AG09319 (cell line): ENCODE data around the gene ZSCAN10.
"Not testable (repeated sequence)": the region's sequence is repeated elsewhere in the genome, so short reads cannot be mapped to it uniquely, and the experiment has no call there.

Experiments used
- DNase-seq: peaks from one replicate; pipeline ENCODE4 v3.0.0-alpha.2; 2010; ENCODE audit warnings: low read depth; ENCODE audit errors: extremely low read depth
- CTCF ChIP-seq: IDR thresholded peaks from 2 replicates; pipeline ENCODE4 v1.5.1; 2011; ENCODE audit warnings: low read depth, mild to moderate bottlenecking, inconsistent platforms, low read length, moderate library complexity

Gene ZSCAN10

DNA sequence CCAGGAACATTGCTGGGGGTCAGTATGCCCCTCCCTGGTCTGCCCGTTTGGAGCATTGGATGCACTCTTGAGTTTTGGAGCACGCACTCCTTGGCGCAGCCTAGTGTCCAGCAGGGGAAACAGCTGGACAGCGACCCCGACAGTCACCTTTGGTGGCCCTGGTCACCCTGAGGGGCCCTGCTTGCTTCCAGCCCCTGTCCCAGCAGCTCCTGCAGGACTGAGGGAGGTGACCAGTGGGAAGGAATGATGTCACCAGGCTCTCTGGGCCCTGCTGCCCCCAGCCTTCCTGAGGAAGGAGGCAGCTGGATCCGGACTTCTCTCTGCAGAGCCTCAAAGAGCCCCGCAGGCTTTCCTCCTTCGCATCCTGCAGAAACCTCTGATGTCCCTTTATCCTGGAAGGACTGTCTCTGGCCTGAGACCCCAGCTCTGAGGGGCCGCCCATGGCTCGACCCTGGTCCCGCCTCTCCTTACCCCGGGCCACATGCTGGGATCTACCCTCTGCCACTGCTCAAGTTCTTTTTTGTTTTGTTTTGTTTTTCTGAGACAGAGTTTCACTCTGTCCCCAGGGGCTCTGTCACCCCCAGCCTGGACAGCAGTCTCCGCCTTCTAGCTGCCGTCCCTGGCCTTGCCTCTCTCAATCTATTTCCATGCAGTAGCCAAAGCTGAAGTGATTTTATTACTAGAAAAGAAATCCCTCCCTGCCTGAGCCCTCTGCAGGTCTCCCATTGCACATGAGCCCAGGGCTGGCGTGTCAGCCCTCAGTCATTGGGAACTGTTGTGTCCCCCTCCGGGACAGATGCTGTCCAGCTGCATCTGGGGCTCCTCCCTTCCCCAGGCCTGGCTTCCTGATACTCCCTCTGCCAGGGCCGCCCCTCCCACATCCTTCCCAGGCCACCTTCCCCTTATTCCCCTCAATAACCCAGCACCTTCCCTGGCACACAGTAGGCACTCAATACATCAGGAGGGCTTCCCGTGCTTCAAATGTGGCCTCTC, 11.6 kb downstream of the ZSCAN10 start:
- TF ChIP-seq CTCF: peak; percentile 36
- DNase-seq: no peak

DNA sequence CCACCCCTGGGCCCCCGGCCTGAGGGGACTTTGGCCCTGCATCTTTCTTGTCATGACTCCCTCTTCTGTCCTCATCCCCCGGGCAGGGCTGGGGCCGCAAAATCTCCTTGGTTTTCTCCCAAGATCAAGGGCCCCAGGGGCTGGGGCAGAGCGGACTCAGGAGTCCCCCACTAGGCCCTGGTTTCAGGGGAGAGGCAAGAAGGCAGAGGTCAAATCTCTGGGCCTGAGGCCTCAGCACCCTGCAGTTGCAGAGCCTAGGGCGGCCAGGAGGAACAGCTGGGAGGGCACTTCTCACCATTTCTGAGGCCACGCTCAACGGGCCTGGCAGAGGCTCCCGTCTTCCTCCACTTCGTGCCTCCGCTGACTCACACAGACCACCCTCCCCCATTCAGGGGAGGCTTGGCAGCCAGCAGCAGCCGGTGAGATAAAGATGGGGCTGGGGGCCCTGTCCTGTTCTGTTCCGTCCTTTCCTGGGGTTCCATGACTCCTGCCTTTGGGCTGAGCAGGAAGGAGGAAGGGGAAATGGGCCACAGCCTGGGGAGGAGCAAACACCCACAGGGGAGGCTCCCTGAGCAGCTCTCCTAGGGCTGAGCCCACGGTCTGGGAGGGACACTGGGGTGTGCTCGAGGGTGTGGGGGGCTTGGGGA, 12.4 kb downstream of the ZSCAN10 start:
- no peak for DNase-seq
- TF ChIP-seq CTCF: no peak

DNA sequence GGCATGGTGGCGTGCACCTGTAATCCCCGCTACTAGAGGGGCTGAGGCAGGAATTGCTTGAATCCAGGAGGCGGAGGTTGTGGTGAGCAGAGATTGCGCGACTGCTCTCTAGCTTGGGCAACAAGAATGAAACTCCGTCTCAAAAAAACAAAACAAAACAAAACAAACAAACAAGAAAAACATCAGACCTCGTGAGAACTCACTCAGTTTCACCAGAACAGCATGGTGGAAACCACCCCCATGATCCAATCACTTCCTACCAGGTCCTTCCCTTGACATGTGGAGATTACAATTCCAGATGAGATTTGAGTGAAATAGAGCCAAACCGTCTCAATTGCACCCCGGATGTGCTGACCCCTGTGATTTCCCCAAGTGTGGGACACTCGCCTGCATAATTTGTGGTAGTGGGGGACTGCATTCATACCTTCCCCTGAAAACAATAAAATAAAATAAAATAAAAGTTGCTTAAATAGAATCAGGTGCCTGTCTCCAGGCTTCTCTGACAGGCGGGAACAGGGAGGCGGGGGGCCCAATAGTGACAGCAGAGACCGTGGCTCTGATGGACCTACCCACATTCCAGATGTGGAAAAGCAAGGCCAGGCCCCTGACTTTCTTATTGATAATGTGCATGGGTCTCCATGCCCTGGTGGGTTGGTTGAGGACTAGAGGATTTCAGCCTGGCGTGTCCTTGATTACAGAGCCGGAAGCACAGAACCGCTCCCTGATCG, 13.1 kb downstream of the ZSCAN10 start:
- TF ChIP-seq CTCF: no peak

GRCh38 chr16:3084969-3085670, 14.0 kb downstream of the ZSCAN10 start:
- no peak for TF ChIP-seq CTCF
- no peak for DNase-seq

More for the DNA sequence above, 13.1 kb downstream of the ZSCAN10 start:
- DNase-seq: no peak

- no peak for TF ChIP-seq CTCF
- no peak for DNase-seq
Measured at GRCh38 chr16:3084491-3084890, 14.6 kb downstream of the ZSCAN10 start.

- DNase-seq: not testable (repeated sequence)
Measured at GRCh38 chr16:3083408-3083807, 15.7 kb downstream of the ZSCAN10 start.

DNA sequence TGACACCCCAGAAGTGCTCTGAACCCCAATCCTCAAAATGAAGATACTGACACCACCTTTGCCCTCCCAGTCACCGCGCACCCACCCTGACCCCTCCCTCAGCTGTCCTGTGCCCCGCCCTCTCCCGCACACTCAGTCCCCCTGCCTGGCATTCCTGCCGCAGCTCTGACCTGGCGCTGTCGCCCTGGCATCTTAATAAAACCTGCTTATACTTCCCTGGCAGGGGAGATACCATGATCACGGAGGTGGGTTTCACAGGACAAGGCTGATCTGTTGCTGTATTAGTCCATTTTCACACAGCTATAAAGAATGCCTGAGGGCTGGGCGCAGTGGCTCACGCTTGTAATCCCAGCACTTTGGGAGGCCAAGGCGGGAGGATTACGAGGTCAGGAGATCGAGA, 17.1 kb downstream of the ZSCAN10 start:
- DNase-seq: not testable (repeated sequence)
